GM12878 (cell line): ENCODE results near the gene PIF1. TPM values are rescaled to one million over a fixed set of nuclear protein-coding genes. Genes with fewer than 3 reads are reported as not detected.

ENCODE experiments used
- ATAC-seq: fragments of 200-7000 bp; cut with Tn5 transposase; 3 replicates; pipeline ENCODE4 v1.9.1; 2020; ENCODE audit warnings: mild to moderate bottlenecking, moderate library complexity
- BruUV-seq: library from RNA; stranded (reverse); fragments of 400-500 nt; replicated peaks from 2 replicates; lab custom pipeline; 2021; lab: Mats Ljungman, UMichigan
- CTCF ChIA-PET: fragments of 300-600 bp; sonication (Branson Sonifier 250); formaldehyde crosslinking; extraction: SDS; loops from one replicate; lab custom pipeline; 2021; ENCODE audit warnings: inconsistent platforms; lab: Yijun Ruan, JAX
- POLR2A ChIA-PET: fragments of 350-600 bp; formaldehyde crosslinking; extraction: SDS; loops from one replicate; lab custom pipeline; 2021; ENCODE audit warnings: inconsistent platforms; lab: Charles Lee
- RAD21 ChIA-PET: fragments of 300-600 bp; sonication (Branson Sonifier 250); formaldehyde crosslinking; loops from one replicate; lab custom pipeline; 2023; ENCODE audit warnings: antibody characterized with exemption; ENCODE audit not compliant: unreplicated experiment; lab: Charles Lee
- SMC1A ChIA-PET: fragments of 300-600 bp; sonication (Branson Sonifier 250); formaldehyde crosslinking; loops from one replicate; lab custom pipeline; 2023; ENCODE audit not compliant: unreplicated experiment, uncharacterized antibody; lab: Charles Lee
- DNase-seq: peaks from one replicate; pipeline ENCODE4 v3.0.0-alpha.2; 2011; ENCODE audit warnings: low read depth, low spot score
- FAIRE-seq: peaks from 3 replicates; lab custom pipeline; 2011; peaks lifted over from hg19 to GRCh38; lab: Jason Lieb, UNC
- H2AFZ ChIP-seq: 2 replicates; pipeline ENCODE4 v1.6.0; 2011; ENCODE audit warnings: low read depth, low read length, control low read depth; ENCODE audit not compliant: control insufficient read depth
- H3K27ac ChIP-seq: 2 replicates; pipeline ENCODE4 v1.5.1; 2011; ENCODE audit warnings: control low read depth; ENCODE audit not compliant: control insufficient read depth, insufficient read depth
- H3K27me3 ChIP-seq, 2 experiments: replicated peaks in 1 of 2; 2 replicates each; pipeline versions ENCODE4 v1.6.0 to v1.6.1; 2011; ENCODE audit warnings: low read length in 1 of 2; ENCODE audit not compliant: control insufficient read depth in 2 of 2, insufficient read depth in 2 of 2
- H3K36me3 ChIP-seq, 2 experiments: 2 replicates each; pipeline ENCODE4 v1.5.1; 2011; ENCODE audit warnings: low read length in 1 of 2; ENCODE audit not compliant: control insufficient read depth in 2 of 2, insufficient read depth in 2 of 2
- H3K4me1 ChIP-seq: 2 replicates; pipeline ENCODE4 v1.6.1; 2011; ENCODE audit warnings: mild to moderate bottlenecking, low read length, moderate library complexity, mixed read lengths; ENCODE audit not compliant: control insufficient read depth, insufficient read depth
- H3K4me2 ChIP-seq: 2 replicates; pipeline ENCODE4 v1.6.0; 2011; ENCODE audit warnings: control low read depth; ENCODE audit not compliant: control insufficient read depth, insufficient read depth
- H3K4me3 ChIP-seq: fragments of 200-600 bp; sonication (generic); 2 replicates; pipeline ENCODE4 v1.5.1; 2016
- H3K79me2 ChIP-seq: 2 replicates; pipeline ENCODE4 v1.6.0; 2011; ENCODE audit warnings: low read length; ENCODE audit not compliant: control insufficient read depth, insufficient read depth
- H3K9ac ChIP-seq: 2 replicates; pipeline ENCODE4 v1.8.0; 2011; ENCODE audit warnings: low read length, control low read depth, mixed read lengths; ENCODE audit not compliant: control insufficient read depth, insufficient read depth
- H3K9me3 ChIP-seq: replicated peaks from 3 replicates; pipeline ENCODE4 v1.5.1; 2011; ENCODE audit warnings: mild to moderate bottlenecking, low read length; ENCODE audit not compliant: control insufficient read depth, insufficient read depth
- H4K20me1 ChIP-seq: 2 replicates; pipeline ENCODE4 v1.6.0; 2011; ENCODE audit not compliant: control insufficient read depth, insufficient read depth
- EED ChIP-seq: sonication (generic); IDR thresholded peaks from 2 replicates; pipeline ENCODE4 v1.6.1; 2016; ENCODE audit warnings: antibody characterized with exemption, low read depth
- IKZF1 ChIP-seq: fragments of 450-650 bp; conservative IDR thresholded peaks from 2 replicates; pipeline ENCODE4 v1.6.1; 2017; ENCODE audit warnings: antibody characterized with exemption, mild to moderate bottlenecking
- IKZF2 ChIP-seq, 2 experiments: fragments of 450-650 bp; IDR thresholded peaks; 2 replicates each; pipeline ENCODE4 v1.6.1; 2017; ENCODE audit warnings: mild to moderate bottlenecking in 2 of 2, moderate library complexity in 2 of 2
- MEF2B ChIP-seq: fragments of 450-650 bp; IDR thresholded peaks from 2 replicates; pipeline ENCODE4 v1.6.1; 2018; ENCODE audit warnings: mild to moderate bottlenecking, moderate library complexity; ENCODE audit not compliant: partially characterized antibody, poor library complexity, severe bottlenecking
- NBN ChIP-seq: fragments of 450-650 bp; IDR thresholded peaks from 2 replicates; pipeline ENCODE4 v1.6.1; 2016
- WGBS: methylation state at CpG from one replicate; pipeline ENCODE4 v1.1.6; 2016; ENCODE audit warnings: low lambda C conversion rate; ENCODE audit not compliant: insufficient replicate concordance, insufficient coverage; ENCODE audit errors: missing lambda C conversion rate; 5-methylcytosine and 5-hydroxymethylcytosine counted together
- in situ Hi-C: fragments of 300-500 bp; cut with MboI; formaldehyde crosslinking; loops from 9 replicates; pipeline ENCODE4 v1.14.3; 2018; ENCODE audit warnings: mixed read lengths
- intact Hi-C: fragments of 100-400 bp; cut with micrococcal nuclease; formaldehyde crosslinking; loops from one replicate; pipeline ENCODE4 v1.14.2; 2022; ENCODE audit not compliant: unreplicated experiment
- polyA plus RNA-seq, 11 experiments: library from polyadenylated mRNA; depleted of rRNA in 4 of 11; unstranded in 6 of 11; stranded (reverse) in 5 of 11; fragments of >200 nt; fragmentation: Nextera tagmentation in 4 of 11; fragmentation: Illumina TruSeq in 1 of 11; extraction: Ambion mirVana in 4 of 11; extraction: Trizol in 1 of 11; gene quantifications; 1 replicate in 1 of 11; 2 replicates in 10 of 11; pipeline versions ENCODE4 v1.2.1 to v1.2.3, GENCODE V29; 2011 to 2016; ENCODE audit warnings: inconsistent platforms in 2 of 11, missing spikeins in 2 of 11, low read depth in 1 of 11
- total RNA-seq, 4 experiments: library from RNA; depleted of rRNA in 3 of 4; stranded (reverse); fragments of >200 nt in 3 of 4; fragmentation: Illumina TruSeq in 1 of 4; extraction: Trizol in 1 of 4; gene quantifications; 2 replicates each; pipeline versions ENCODE4 v1.2.1 to v1.2.3, GENCODE V29; 2013 to 2021

PIF1 gene
- total and polyA plus RNA-seq, 10 of the 15 experiments (the other 5 are each of a cell fraction or from before 2014, with no cell fraction given) = 3.7 to 68.9 (median 31.1) TPM

GRCh38 chr15:64847016-64847415 is 21.6 kb upstream of the PIF1 start:
- H3K4me2 ChIP-seq = peak overlapping the region; percentile 99
- ATAC-seq (no peak), FAIRE-seq (no peak), DNase-seq (no peak)
- H3K4me3 ChIP-seq = peak overlapping the region; percentile 99
- H3K79me2 ChIP-seq = peaks cover 72% of the 10 kb centered on the region
- no TSS peak for BruUV-seq
- ChIA-PET CTCF (interaction anchor here (0.5 to 5.1 kb wide), 12 partner anchors 12 to 195 kb away, joined by 3 to 78 read pairs (median 4); no protein-coding TSS in a partner anchor), POLR2A (interaction anchor here (0.5 to 5.3 kb wide), 8 partner anchors 11 to 115 kb away, joined by 3 to 127 read pairs (median 7); no protein-coding TSS in a partner anchor), RAD21 (interaction anchor here (0.8 to 6.8 kb wide), 6 partner anchors 11 to 46 kb away, joined by 3 to 129 read pairs (median 8); no protein-coding TSS in a partner anchor), SMC1A (interaction anchor here (0.6 to 6.5 kb wide), 10 partner anchors 8 to 66 kb away, joined by 3 to 116 read pairs (median 4); no protein-coding TSS in a partner anchor)
- H3K27me3 ChIP-seq = no peaks in the 10 kb centered on the region
- H2AFZ ChIP-seq = no peak overlapping the region
- H3K27ac ChIP-seq = peak overlapping the region; percentile 58
- peaks cover 22% of the 10 kb centered on the region for H3K4me1 ChIP-seq
- no peaks in the 10 kb centered on the region for H3K9me3 ChIP-seq
- peaks cover 5 to 12% of the 10 kb centered on the region in 2 experiments for H3K36me3 ChIP-seq
- intact Hi-C loops = no loop called here
- no peaks in the 10 kb centered on the region for H4K20me1 ChIP-seq
- peak overlapping the region; percentile 46 for H3K9ac ChIP-seq
- in situ Hi-C loops = no loop called here
- 3% methylated on average over 3 of the region's 3 CpGs for WGBS
- TF ChIP-seq MEF2B (peak; percentile 43), IKZF1 (peak; percentile 44), NBN (no peak), IKZF2 (IDR thresholded peaks at IDR 0.05) (peak in 1 of 2 experiments; percentile 41; a peak in 2 of 4 replicates), EED (peak; percentile 25; the same call in 1 of the 2 replicates)
